ENCODE measurements around the gene SUSD2. TPM values are rescaled to one million over a fixed set of nuclear protein-coding genes. Genes with fewer than 3 reads are reported as not detected.
"Not testable (repeated sequence)": the region's sequence is repeated elsewhere in the genome, so short reads cannot be mapped to it uniquely, and the experiment has no call there.

Gene SUSD2
- polyA plus RNA-seq, 12 donors: 0.32 to 3.0 (median 0.62) TPM; not detected in 1

DNA sequence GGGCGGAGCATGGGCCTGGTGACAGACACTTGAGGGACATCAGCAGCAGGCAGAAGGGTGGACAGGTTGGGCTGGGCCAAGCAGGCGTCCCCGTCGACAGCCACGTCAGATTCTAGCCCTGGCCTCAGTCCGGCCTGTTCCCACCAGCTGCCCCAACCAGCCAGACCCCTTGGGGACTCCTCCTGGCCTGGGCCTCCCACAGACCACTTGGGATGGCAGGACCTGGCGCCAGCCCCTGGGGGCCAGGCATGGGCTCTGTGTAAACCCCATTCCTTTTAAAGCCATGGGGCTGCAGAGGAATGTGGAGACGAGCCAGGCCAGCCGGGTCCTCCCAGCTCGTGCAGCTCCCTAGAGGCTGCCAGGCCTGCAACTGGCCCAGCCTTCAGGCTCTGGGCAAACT, 4.7 kb upstream of the SUSD2 start:
- no peak for DNase-seq

DNA sequence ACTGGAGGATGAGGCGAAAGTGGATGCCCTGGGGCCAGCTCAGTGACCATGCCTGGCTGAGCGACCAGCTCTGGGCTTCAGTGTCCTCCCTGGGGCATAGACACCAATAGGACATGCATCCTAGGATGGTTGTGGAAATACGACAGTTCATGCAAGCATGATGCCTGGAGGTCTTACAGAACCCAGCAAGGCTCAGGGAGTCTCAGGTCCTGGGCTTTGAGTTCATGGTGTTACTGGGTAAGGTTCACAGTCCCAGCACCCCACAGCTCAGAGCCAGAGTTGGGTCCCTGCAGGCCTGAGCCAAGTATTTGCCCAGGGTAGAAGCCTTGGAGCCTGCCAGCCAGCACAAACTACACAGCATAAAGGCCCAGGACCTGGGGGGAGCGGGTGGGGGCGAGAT, 4.2 kb upstream of the SUSD2 start:
- DNase-seq: no peak

DNA sequence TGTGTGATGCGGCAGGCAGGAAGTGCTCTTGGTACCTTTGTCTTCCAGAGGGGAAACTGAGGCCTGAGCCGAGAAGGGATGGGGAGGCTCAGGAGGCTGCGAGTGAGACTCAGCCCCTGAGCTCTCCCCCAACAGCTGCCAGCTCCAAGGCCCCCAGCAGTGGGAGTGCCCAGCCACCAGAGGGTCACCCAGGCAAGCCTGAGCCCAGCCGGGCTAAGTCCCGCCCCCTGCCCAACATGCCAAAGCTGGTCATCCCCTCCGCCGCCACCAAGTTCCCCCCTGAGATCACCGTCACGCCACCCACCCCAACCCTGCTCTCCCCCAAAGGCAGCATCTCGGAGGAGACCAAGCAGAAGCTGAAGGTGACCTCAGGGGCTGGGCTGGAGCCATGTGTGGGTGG, 3.8 kb upstream of the SUSD2 start:
- DNase-seq: no peak

DNA sequence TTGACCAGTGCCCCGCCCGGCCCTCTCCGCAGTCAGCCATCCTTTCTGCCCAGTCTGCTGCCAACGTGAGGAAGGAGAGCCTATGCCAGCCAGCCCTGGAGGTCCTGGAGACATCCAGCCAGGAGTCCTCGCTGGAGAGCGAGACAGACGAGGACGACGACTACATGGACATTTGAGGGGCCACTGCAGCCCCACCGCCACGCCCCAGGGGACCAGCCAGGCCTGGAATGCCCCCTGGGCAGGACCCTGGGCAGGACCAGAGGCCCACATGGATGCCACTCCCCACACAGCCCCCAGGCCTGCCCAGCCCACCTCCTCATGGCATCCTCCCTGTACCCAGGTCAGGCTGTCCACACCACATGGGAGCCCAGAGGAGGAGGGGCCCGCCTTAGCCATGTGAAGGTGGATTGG, 3.3 kb upstream of the SUSD2 start:
- DNase-seq: no peak

DNA sequence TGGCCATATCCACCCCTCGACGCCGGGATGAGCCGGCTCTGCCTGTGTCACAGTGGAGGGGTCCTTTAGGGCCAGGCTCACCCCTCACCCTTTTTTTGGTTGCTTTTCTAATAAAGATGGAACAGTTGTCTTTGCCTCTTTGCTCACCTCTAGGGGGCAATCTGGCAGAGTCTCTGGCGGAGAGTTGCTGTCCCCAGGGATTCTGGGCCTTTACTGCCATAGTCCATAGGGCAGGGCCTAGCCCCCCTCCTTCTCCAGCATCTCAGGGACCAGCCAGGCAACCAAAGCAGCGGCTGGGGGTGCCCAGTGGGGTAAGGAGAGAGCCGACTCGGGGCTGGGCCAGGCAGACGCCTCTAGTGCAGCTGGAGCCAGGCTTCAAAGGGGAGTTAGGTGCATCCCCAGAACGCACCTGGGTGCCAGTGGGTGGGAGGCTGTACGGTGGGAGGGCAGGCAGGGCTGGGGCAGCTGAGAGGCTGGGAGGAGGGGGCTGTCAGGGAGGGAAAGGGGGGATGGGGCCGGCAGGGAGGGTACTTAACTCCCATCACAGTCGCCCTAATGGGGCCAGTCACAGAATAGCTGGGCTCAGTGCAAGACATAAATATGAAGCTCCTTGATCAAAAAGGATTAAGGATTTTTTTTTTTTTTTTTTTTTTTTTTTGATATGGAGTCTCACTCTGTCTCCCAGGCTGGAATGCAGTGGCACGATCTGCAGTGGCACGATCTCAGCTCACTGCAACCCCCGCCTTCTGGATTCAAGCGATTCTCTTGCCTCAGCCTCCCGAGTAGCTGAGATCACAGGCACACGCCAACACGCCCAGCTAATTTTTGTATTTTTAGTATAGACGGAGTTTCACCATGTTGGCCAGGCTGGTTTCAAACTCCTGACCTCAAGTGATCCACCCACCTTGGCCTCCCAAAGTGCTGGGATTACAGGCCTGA, 2.5 kb upstream of the SUSD2 start:
- no peak for DNase-seq

DNA sequence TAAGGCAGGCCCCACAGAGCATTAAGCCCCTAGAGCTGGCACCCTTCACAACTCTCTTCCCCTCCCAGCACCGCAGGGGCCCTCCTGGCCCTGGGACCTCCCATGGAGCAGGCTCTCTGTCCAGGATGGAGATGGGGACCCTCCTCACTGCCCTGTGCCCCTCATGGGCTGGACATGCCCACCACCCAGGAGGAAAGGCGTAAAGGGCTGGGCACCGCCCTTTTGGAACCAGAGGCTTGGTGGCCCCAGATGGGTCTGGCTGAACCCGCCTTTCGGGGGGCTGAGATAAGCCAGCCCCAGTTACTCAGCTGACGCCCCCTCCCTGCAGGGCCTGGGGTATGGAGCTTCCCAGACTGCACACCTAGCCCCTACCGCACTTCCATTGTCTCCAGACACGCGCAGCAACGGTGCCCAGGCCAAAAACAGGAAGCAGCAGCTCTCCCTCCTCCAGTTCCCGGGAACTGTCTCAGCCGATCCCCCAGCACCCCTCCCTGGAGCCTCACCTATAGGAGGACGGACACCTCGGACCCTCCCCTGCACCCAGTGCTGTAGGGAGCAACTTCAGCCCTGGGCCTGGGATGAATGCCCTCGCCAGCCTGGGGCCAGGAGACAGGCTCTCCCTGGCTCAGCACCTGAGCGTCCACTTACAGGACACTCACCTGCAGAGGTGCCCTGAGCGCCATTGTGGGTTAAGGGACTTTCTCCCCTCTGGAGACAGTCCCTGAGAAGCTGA, 1.6 kb upstream of the SUSD2 start:
- no peak for DNase-seq

GRCh38 chr22:24180316-24181087, 785 bp upstream of the SUSD2 start:
- no peak for DNase-seq

DNA sequence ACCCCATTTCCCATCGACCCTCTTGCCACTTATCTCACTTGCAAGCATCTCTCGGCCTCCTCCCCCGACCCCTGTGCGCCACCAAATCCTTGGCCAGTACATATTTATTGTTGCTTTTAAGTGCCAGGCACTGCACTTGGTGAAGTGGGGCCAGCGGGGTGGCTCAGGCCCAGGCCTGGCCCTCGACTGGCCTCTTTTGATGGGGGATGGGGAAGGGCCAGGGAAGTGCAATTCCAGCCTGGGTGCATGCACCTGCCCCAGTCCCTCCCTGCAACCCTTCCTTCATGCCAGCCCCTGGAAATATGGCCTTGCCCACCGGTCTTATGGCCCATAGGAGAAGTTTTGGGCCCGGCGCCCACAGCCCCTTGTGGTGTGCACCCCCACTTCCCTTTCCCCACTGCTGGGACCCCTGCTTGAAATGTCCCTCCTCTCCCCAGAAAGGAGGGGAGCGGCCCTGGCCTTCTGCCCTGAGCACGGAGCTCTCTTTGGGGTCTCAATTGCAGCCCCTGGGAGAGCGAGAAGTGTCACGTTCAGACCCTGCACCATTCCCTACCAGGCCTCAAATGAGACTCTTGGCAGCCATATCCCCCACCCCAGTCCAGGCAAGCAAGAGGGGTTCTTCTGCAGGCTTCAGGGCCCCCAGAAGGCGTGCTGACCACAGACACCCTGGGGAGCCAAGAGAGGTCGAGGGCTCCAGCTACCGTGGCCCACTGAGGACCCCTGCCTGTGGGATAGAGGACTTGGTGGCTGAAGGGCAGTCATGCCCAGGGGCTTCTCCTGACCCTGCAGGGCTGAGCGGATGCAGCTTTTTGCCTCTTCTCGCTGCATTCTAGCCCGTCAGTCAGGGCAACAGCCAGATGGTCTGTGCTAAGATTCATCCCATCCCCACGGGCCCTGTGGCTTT, 961 bp downstream of the SUSD2 start:
- no peak for DNase-seq

- DNase-seq: not testable (repeated sequence)
Observed at GRCh38 chr22:24182900-24183246, 1.6 kb downstream of the SUSD2 start.

DNA sequence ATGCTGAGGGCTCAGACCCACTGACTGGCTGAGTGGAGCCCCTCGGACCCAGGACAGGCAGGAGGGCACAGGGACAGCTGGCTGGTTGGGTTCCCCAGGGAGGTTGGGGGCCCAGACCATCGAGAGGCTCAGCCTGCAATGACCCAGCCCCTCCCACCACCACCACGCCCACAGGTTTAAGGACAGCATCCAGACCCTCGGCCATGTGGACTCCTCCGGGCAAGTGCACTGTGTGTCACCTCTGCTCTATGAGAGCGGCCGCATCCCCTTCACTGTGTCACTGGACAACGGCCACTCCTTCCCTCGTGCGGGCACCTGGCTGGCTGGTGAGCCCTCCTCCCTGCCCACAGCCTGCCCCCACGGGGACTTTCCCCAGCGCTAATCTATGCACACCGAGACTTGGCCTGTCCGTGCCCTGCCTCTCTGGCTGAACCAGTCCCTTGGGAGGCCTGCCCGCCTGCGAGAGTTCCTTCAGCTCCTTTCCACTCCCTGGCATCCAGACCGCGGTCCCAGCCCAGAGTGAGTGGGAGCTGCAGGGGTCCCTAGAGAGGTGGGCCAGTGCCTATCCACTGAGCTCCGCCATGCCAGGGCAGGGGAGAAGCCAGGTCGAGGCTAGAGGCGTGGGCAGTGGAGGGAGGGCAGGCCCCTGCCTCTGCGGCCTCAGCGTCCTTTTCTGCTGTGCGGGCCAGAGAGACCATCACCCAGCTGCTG, 2.2 kb downstream of the SUSD2 start:
- DNase-seq: no peak

GRCh38 chr22:24184057-24184798, 2.9 kb downstream of the SUSD2 start:
- no peak for DNase-seq

GRCh38 chr22:24185001-24185500, 3.8 kb downstream of the SUSD2 start:
- no peak for DNase-seq

GRCh38 chr22:24185501-24186351, 4.4 kb downstream of the SUSD2 start:
- DNase-seq: no peak

- no peak for DNase-seq
Observed at GRCh38 chr22:24186352-24186740, 5.1 kb downstream of the SUSD2 start.

DNA sequence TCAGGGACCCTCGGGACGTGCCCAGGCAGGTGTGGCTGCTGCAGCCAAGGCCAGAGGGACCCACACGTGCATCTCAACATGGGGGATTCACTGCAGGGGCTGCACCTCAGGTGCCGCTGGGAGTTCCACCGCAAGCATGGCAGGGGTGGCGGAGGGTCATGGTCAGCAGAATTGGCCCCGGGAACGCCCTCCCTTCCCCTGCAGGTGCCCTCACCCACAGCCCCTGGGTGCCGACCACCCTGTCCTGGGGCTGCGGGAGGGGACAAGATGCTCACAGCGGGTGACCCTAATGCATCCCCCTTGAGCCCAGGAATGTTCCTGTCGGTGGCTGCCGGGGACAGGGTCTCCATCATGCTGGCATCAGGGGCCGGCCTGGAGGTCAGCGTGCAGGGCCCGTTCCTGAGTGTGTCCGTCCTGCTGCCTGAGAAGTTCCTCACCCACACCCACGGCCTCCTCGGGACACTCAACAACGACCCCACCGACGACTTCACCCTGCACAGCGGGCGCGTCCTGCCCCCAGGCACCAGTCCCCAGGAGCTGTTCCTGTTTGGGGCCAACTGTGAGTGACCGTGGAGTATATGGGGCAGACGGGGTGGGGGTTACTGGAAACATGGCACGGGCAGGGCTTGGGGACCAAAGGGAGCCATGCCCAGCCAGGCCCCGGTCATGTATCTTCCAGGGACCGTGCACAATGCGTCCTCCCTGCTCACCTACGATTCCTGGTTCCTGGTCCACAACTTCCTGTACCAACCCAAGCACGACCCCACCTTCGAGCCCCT, 5.8 kb downstream of the SUSD2 start:
- DNase-seq: no peak

DNA sequence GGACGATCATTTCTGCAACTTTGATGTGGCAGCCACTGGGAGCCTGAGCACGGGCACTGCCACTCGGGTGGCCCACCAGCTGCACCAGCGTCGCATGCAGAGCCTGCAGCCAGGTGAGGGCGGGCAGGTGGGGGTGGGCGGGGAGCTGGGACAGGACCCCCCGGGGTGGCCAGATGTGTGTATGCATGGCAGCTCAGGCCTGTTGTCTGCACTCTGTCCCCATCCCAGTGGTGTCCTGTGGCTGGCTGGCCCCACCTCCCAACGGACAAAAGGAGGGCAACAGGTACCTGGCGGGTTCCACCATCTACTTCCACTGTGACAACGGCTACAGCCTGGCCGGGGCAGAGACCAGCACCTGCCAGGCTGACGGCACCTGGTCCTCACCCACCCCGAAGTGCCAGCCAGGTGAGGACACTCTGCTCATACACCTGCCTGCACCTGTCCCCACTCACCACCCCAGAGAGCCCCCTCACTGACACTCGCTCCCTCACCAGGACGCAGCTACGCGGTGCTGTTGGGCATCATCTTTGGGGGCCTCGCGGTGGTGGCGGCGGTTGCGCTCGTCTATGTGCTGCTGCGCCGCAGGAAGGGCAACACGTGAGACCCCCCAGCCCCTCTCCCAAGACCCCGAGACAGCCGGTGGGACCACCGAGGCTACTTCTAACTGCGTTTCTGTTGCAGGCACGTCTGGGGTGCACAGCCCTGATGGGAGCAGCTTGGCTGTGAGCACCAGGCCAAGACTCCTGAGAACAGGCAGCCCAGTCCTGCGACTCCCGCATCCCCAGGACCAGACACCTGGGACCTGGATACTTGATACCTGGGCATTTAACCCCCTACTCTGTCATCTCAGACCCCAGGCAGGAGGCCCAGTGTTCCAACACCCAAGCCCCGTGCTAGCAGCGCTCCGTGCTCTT, 6.7 kb downstream of the SUSD2 start:
- no peak for DNase-seq
